GM20000 (cell line): ENCODE data around the gene SUPT6H.

Experiments
- DNase-seq: peaks from one replicate; pipeline ENCODE4 v3.0.0; 2012; ENCODE audit warnings: low spot score
- CTCF ChIP-seq: IDR thresholded peaks from 2 replicates; pipeline ENCODE4 v1.5.1; 2012; ENCODE audit warnings: mild to moderate bottlenecking, control low read depth; ENCODE audit errors: extremely low read depth, missing control alignments

Gene SUPT6H

GRCh38 chr17:28686296-28686695 is 24.3 kb downstream of the SUPT6H start:
- DNase-seq, result no peak
- no peak for TF ChIP-seq CTCF

GRCh38 chr17:28688481-28688880 is 26.5 kb downstream of the SUPT6H start:
- no peak for DNase-seq
- TF ChIP-seq CTCF, result no peak

GRCh38 chr17:28689011-28689410 is 27.0 kb downstream of the SUPT6H start:
- no peak for DNase-seq
- TF ChIP-seq CTCF, result no peak

- no peak for DNase-seq
- TF ChIP-seq CTCF, result no peak
Measured at GRCh38 chr17:28693869-28694268, 31.9 kb downstream of the SUPT6H start.

GRCh38 chr17:28698253-28698941 is 36.4 kb downstream of the SUPT6H start:
- no peak for TF ChIP-seq CTCF
- DNase-seq, result no peak

GRCh38 chr17:28700278-28700677 is 38.3 kb downstream of the SUPT6H start:
- TF ChIP-seq CTCF, result no peak
- no peak for DNase-seq

GRCh38 chr17:28700830-28701492 is 39.0 kb downstream of the SUPT6H start:
- no peak for DNase-seq

More at GRCh38 chr17:28700830-28701492, 39.0 kb downstream of the SUPT6H start:
- no peak for TF ChIP-seq CTCF
